ENCODE measurements around the gene PIK3CD. TPM values are rescaled to one million over a fixed set of nuclear protein-coding genes. Genes with fewer than 3 reads are reported as not detected.
"Not testable (repeated sequence)": the region's sequence is repeated elsewhere in the genome, so short reads cannot be mapped to it uniquely, and the experiment has no call there.

PIK3CD gene
- total and polyA plus RNA-seq, 12 donors, result 1.3 to 16.4 (median 9.1) TPM

GRCh38 chr1:9672444-9672843, 20.9 kb downstream of the PIK3CD start:
- no peak overlapping the region for H3K27ac ChIP-seq
- H3K27me3 ChIP-seq, result no peaks in the 10 kb centered on the region
- H3K4me1 ChIP-seq (replicated peaks in 1 of 2), result no peaks in the 10 kb centered on the region
- intact Hi-C loops (cut with DNase I), result no loop called here
- H3K36me3 ChIP-seq (replicated peaks in 1 of 2), result no peaks in the 10 kb centered on the region
- TF ChIP-seq CTCF (IDR thresholded peaks at IDR 0.05), result no peak
- TF ChIP-seq POLR2A (IDR thresholded peaks at IDR 0.05), result no peak
- 83 to 95% (median 87%) methylated on average over 5 of the region's 5 CpGs for WGBS, 4 donors
- H3K9me3 ChIP-seq (replicated peaks in 1 of 3), result no peaks in the 10 kb centered on the region
- H3K4me3 ChIP-seq, result no peak overlapping the region
- no peak for DNase-seq

- TF ChIP-seq POLR2A (IDR thresholded peaks at IDR 0.05) (no peak), CTCF (IDR thresholded peaks at IDR 0.05) (no peak)
- Histone ChIP-seq H3K9me3 (replicated peaks in 1 of 3) (no peaks in the 10 kb centered on the region), H3K4me1 (replicated peaks in 1 of 2) (no peaks in the 10 kb centered on the region), H3K27ac (no peak overlapping the region), H3K4me3 (no peak overlapping the region), H3K27me3 (no peaks in the 10 kb centered on the region), H3K36me3 (replicated peaks in 1 of 2) (no peaks in the 10 kb centered on the region)
- intact Hi-C loops (cut with DNase I), result no loop called here
- WGBS, 4 donors, result 38 to 69% (median 51%) methylated on average over 3 of the region's 3 CpGs
- no peak for DNase-seq
Measured at GRCh38 chr1:9675393-9675792, 23.9 kb downstream of the PIK3CD start.

- H3K4me1 ChIP-seq (replicated peaks in 1 of 2); DNase-seq; H3K36me3 ChIP-seq (replicated peaks in 1 of 2); intact Hi-C loops (cut with DNase I); H3K27ac ChIP-seq; H3K4me3 ChIP-seq; H3K9me3 ChIP-seq (replicated peaks in 1 of 3); H3K27me3 ChIP-seq: not testable (repeated sequence)
- WGBS, 4 donors, result 89 to 96% (median 93%) methylated on average over 7 of the region's 7 CpGs
Measured at GRCh38 chr1:9676128-9676527, 24.6 kb downstream of the PIK3CD start.

GRCh38 chr1:9676815-9677393, 25.4 kb downstream of the PIK3CD start:
- H3K27ac ChIP-seq, result no peak overlapping the region
- no peaks in the 10 kb centered on the region for H3K27me3 ChIP-seq
- no peaks in the 10 kb centered on the region for H3K36me3 ChIP-seq (replicated peaks in 1 of 2)
- no peak overlapping the region for H3K4me3 ChIP-seq
- DNase-seq, result no peak
- H3K4me1 ChIP-seq (replicated peaks in 1 of 2), result no peaks in the 10 kb centered on the region
- WGBS, 4 donors, result 70 to 79% (median 73%) methylated on average over 10 of the region's 10 CpGs
- no peaks in the 10 kb centered on the region for H3K9me3 ChIP-seq (replicated peaks in 1 of 3)
- no peak for TF ChIP-seq CTCF (IDR thresholded peaks at IDR 0.05)
- no peak for TF ChIP-seq POLR2A (IDR thresholded peaks at IDR 0.05)
- intact Hi-C loops (cut with DNase I), result no loop called here

GRCh38 chr1:9680091-9680490, 28.6 kb downstream of the PIK3CD start:
- 93 to 100% (median 99%) methylated on average over 2 of the region's 2 CpGs for WGBS, 4 donors
- intact Hi-C loops (cut with DNase I), result no loop called here
- no peaks in the 10 kb centered on the region for H3K9me3 ChIP-seq (replicated peaks in 1 of 3)
- H3K4me3 ChIP-seq, result no peak overlapping the region
- no peak overlapping the region for H3K27ac ChIP-seq
- H3K4me1 ChIP-seq (replicated peaks in 1 of 2), result no peaks in the 10 kb centered on the region
- no peaks in the 10 kb centered on the region for H3K36me3 ChIP-seq (replicated peaks in 1 of 2)
- DNase-seq, result no peak
- no peak for TF ChIP-seq POLR2A (IDR thresholded peaks at IDR 0.05)
- TF ChIP-seq CTCF (IDR thresholded peaks at IDR 0.05), result no peak
- H3K27me3 ChIP-seq, result no peaks in the 10 kb centered on the region
